Measurements from ENCODE around the gene ODF4.
"Not testable (repeated sequence)": the region's sequence is repeated elsewhere in the genome, so short reads cannot be mapped to it uniquely, and the experiment has no call there.

ODF4 gene

GRCh38 chr17:8324132-8324531 is 15.5 kb upstream of the ODF4 start:
- intact Hi-C loops (cut with DNase I): no loop called here
- DNase-seq: peak in 1 of 10 donors; percentile 24

GRCh38 chr17:8324923-8325322 is 14.7 kb upstream of the ODF4 start:
- intact Hi-C loops (cut with DNase I): no loop called here
- peak in 1 of 10 donors; percentile 22 for DNase-seq

- intact Hi-C loops (cut with DNase I): no loop called here
- peak in 4 of 10 donors; percentile 32 to 89 (median 76) for DNase-seq
Measured at GRCh38 chr17:8326511-8327302, 12.9 kb upstream of the ODF4 start.

- intact Hi-C loops (cut with DNase I): no loop called here
- DNase-seq: peak in 1 of 10 donors; percentile 71
Measured at GRCh38 chr17:8327303-8327649, 12.4 kb upstream of the ODF4 start.

GRCh38 chr17:8332128-8332527 is 7.5 kb upstream of the ODF4 start:
- no peak for DNase-seq
- intact Hi-C loops (cut with DNase I): no loop called here

GRCh38 chr17:8332688-8333087 is 7.0 kb upstream of the ODF4 start:
- DNase-seq: peak in 3 of 10 donors; percentile 24 to 79 (median 69)
- intact Hi-C loops (cut with DNase I): no loop called here

GRCh38 chr17:8333281-8333680 is 6.4 kb upstream of the ODF4 start:
- peak in 2 of 10 donors; percentile 36 to 47 for DNase-seq

GRCh38 chr17:8337802-8338752 is 1.6 kb upstream of the ODF4 start:
- peak in 2 of 10 donors; percentile 11 to 33 for DNase-seq
- intact Hi-C loops (cut with DNase I): no loop called here

More at GRCh38 chr17:8333281-8333680, 6.4 kb upstream of the ODF4 start:
- intact Hi-C loops (cut with DNase I): no loop called here

- intact Hi-C loops (cut with DNase I): no loop called here
- peak in 1 of 10 donors; percentile 45 for DNase-seq
Measured at GRCh38 chr17:8338753-8339140, 893 bp upstream of the ODF4 start.

GRCh38 chr17:8341456-8341855 is 1.8 kb downstream of the ODF4 start:
- intact Hi-C loops (cut with DNase I): no loop called here
- no peak for DNase-seq

GRCh38 chr17:8345052-8345690 is 5.5 kb downstream of the ODF4 start:
- DNase-seq: no peak
- intact Hi-C loops (cut with DNase I): no loop called here

- DNase-seq: no peak
- intact Hi-C loops (cut with DNase I): no loop called here
Measured at GRCh38 chr17:8345951-8346665, 6.5 kb downstream of the ODF4 start.

GRCh38 chr17:8347001-8347400 is 7.4 kb downstream of the ODF4 start:
- DNase-seq; intact Hi-C loops (cut with DNase I): not testable (repeated sequence)

GRCh38 chr17:8350339-8350738 is 10.7 kb downstream of the ODF4 start:
- intact Hi-C loops (cut with DNase I): no loop called here
- DNase-seq: no peak

GRCh38 chr17:8353736-8354135 is 14.1 kb downstream of the ODF4 start:
- no peak for DNase-seq
- intact Hi-C loops (cut with DNase I): no loop called here

- intact Hi-C loops (cut with DNase I): no loop called here
- DNase-seq: no peak
Measured at GRCh38 chr17:8354236-8354635, 14.6 kb downstream of the ODF4 start.

- DNase-seq: no peak
- intact Hi-C loops (cut with DNase I): no loop called here
Measured at GRCh38 chr17:8357910-8358309, 18.3 kb downstream of the ODF4 start.

- intact Hi-C loops (cut with DNase I): no loop called here
- peak in 1 of 10 donors; percentile 17 for DNase-seq
Measured at GRCh38 chr17:8359769-8360168, 20.1 kb downstream of the ODF4 start.

GRCh38 chr17:8360260-8360659 is 20.6 kb downstream of the ODF4 start:
- DNase-seq: no peak

GRCh38 chr17:8360751-8361150 is 21.1 kb downstream of the ODF4 start:
- intact Hi-C loops (cut with DNase I): no loop called here

More at GRCh38 chr17:8360260-8360659, 20.6 kb downstream of the ODF4 start:
- intact Hi-C loops (cut with DNase I): no loop called here

More at GRCh38 chr17:8360751-8361150, 21.1 kb downstream of the ODF4 start:
- no peak for DNase-seq
